WTC11 (cell line): ENCODE results near the gene SIRT2.

Experiments used
- JUN ChIP-seq: sonication (generic); formaldehyde crosslinking; IDR thresholded peaks from 2 replicates; pipeline ENCODE4 v1.8.0; 2023; ENCODE audit warnings: mild to moderate bottlenecking, missing genetic modification reagents
- TF ChIP-seq, protein P1 (sequence below): sonication (generic); formaldehyde crosslinking; IDR thresholded peaks from 2 replicates; pipeline ENCODE4 v1.8.1; 2022; ENCODE audit warnings: low read depth, missing genetic modification reagents, borderline replicate concordance
- TF ChIP-seq, protein P2 (sequence below): fragments of 200-600 bp; IDR thresholded peaks from 2 replicates; pipeline ENCODE4 v1.8.0; 2022; ENCODE audit warnings: antibody characterized with exemption
- TF ChIP-seq, protein P3 (sequence below): sonication (generic); formaldehyde crosslinking; IDR thresholded peaks from 2 replicates; pipeline ENCODE4 v1.8.1; 2023; ENCODE audit warnings: mild to moderate bottlenecking, missing genetic modification reagents
- TF ChIP-seq, protein P4 (sequence below): fragments of 250-450 bp; sonication (Bioruptor Pico); IDR thresholded peaks from 2 replicates; pipeline ENCODE4 v1.9.0; 2021; ENCODE audit warnings: mild to moderate bottlenecking, borderline replicate concordance

DNA sequence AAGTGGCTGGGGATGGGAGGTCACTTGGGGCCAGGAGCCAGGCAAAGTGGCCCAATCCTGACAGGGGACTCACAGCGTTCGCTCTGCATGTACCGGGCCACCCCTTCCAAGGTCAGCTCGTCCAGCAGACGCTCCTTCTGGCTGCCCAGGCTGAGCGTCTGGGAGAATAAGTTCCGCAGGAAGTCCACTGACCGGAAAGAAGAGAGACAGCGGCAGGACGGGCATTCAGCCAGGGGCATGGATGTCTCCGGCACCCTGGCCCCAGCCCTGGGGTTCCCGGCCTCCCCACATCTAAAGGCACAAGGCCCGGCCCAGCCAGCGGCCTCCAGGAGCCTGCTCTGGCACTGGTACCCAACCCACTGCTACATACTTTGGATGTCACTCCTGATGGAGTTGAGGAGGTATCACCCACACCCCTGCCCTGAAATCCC is 6.1 kb downstream of the SIRT2 start:
- TF ChIP-seq, protein P1, sequence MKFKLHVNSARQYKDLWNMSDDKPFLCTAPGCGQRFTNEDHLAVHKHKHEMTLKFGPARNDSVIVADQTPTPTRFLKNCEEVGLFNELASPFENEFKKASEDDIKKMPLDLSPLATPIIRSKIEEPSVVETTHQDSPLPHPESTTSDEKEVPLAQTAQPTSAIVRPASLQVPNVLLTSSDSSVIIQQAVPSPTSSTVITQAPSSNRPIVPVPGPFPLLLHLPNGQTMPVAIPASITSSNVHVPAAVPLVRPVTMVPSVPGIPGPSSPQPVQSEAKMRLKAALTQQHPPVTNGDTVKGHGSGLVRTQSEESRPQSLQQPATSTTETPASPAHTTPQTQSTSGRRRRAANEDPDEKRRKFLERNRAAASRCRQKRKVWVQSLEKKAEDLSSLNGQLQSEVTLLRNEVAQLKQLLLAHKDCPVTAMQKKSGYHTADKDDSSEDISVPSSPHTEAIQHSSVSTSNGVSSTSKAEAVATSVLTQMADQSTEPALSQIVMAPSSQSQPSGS: no peak
- TF ChIP-seq, protein P2, sequence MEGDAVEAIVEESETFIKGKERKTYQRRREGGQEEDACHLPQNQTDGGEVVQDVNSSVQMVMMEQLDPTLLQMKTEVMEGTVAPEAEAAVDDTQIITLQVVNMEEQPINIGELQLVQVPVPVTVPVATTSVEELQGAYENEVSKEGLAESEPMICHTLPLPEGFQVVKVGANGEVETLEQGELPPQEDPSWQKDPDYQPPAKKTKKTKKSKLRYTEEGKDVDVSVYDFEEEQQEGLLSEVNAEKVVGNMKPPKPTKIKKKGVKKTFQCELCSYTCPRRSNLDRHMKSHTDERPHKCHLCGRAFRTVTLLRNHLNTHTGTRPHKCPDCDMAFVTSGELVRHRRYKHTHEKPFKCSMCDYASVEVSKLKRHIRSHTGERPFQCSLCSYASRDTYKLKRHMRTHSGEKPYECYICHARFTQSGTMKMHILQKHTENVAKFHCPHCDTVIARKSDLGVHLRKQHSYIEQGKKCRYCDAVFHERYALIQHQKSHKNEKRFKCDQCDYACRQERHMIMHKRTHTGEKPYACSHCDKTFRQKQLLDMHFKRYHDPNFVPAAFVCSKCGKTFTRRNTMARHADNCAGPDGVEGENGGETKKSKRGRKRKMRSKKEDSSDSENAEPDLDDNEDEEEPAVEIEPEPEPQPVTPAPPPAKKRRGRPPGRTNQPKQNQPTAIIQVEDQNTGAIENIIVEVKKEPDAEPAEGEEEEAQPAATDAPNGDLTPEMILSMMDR: no peak
- TF ChIP-seq JUN (CRISPR knock-in tag): no peak
- TF ChIP-seq, protein P3, sequence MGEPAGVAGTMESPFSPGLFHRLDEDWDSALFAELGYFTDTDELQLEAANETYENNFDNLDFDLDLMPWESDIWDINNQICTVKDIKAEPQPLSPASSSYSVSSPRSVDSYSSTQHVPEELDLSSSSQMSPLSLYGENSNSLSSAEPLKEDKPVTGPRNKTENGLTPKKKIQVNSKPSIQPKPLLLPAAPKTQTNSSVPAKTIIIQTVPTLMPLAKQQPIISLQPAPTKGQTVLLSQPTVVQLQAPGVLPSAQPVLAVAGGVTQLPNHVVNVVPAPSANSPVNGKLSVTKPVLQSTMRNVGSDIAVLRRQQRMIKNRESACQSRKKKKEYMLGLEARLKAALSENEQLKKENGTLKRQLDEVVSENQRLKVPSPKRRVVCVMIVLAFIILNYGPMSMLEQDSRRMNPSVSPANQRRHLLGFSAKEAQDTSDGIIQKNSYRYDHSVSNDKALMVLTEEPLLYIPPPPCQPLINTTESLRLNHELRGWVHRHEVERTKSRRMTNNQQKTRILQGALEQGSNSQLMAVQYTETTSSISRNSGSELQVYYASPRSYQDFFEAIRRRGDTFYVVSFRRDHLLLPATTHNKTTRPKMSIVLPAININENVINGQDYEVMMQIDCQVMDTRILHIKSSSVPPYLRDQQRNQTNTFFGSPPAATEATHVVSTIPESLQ (CRISPR knock-in tag): no peak
- TF ChIP-seq, protein P4, sequence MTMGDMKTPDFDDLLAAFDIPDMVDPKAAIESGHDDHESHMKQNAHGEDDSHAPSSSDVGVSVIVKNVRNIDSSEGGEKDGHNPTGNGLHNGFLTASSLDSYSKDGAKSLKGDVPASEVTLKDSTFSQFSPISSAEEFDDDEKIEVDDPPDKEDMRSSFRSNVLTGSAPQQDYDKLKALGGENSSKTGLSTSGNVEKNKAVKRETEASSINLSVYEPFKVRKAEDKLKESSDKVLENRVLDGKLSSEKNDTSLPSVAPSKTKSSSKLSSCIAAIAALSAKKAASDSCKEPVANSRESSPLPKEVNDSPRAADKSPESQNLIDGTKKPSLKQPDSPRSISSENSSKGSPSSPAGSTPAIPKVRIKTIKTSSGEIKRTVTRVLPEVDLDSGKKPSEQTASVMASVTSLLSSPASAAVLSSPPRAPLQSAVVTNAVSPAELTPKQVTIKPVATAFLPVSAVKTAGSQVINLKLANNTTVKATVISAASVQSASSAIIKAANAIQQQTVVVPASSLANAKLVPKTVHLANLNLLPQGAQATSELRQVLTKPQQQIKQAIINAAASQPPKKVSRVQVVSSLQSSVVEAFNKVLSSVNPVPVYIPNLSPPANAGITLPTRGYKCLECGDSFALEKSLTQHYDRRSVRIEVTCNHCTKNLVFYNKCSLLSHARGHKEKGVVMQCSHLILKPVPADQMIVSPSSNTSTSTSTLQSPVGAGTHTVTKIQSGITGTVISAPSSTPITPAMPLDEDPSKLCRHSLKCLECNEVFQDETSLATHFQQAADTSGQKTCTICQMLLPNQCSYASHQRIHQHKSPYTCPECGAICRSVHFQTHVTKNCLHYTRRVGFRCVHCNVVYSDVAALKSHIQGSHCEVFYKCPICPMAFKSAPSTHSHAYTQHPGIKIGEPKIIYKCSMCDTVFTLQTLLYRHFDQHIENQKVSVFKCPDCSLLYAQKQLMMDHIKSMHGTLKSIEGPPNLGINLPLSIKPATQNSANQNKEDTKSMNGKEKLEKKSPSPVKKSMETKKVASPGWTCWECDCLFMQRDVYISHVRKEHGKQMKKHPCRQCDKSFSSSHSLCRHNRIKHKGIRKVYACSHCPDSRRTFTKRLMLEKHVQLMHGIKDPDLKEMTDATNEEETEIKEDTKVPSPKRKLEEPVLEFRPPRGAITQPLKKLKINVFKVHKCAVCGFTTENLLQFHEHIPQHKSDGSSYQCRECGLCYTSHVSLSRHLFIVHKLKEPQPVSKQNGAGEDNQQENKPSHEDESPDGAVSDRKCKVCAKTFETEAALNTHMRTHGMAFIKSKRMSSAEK (CRISPR knock-in tag): no peak
